Measurements from ENCODE around the gene DDX46.

DNA sequence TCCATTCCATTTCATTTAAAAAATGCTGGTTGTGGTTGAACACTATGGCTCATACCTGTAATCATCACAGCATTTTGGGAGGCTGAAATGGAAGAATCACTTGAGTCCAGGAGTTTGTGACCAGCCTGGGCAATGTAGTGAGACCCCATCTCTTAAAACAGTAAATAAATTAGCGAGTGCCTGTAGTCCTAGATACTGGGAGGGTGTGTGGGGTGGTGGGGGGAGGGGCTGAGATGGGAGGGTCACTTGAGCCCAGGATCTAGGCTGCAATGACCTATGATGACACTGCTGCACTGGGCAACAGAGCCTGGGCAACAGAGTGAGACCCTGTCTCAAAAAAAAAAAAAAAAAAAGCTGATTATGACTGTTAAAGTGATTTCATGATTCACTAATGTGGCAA lies 29.1 kb downstream of the DDX46 start:
- TF ChIP-seq, protein P1, sequence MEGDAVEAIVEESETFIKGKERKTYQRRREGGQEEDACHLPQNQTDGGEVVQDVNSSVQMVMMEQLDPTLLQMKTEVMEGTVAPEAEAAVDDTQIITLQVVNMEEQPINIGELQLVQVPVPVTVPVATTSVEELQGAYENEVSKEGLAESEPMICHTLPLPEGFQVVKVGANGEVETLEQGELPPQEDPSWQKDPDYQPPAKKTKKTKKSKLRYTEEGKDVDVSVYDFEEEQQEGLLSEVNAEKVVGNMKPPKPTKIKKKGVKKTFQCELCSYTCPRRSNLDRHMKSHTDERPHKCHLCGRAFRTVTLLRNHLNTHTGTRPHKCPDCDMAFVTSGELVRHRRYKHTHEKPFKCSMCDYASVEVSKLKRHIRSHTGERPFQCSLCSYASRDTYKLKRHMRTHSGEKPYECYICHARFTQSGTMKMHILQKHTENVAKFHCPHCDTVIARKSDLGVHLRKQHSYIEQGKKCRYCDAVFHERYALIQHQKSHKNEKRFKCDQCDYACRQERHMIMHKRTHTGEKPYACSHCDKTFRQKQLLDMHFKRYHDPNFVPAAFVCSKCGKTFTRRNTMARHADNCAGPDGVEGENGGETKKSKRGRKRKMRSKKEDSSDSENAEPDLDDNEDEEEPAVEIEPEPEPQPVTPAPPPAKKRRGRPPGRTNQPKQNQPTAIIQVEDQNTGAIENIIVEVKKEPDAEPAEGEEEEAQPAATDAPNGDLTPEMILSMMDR (IDR thresholded peaks at IDR 0.05; ENCODE audit: low read depth, low read length): no peak
- TF ChIP-seq EZH2phosphoT487 (IDR thresholded peaks at IDR 0.05; ENCODE audit: low read depth): no peak
